ENCODE measurements around the gene SNRNP25.

SNRNP25 gene

DNA sequence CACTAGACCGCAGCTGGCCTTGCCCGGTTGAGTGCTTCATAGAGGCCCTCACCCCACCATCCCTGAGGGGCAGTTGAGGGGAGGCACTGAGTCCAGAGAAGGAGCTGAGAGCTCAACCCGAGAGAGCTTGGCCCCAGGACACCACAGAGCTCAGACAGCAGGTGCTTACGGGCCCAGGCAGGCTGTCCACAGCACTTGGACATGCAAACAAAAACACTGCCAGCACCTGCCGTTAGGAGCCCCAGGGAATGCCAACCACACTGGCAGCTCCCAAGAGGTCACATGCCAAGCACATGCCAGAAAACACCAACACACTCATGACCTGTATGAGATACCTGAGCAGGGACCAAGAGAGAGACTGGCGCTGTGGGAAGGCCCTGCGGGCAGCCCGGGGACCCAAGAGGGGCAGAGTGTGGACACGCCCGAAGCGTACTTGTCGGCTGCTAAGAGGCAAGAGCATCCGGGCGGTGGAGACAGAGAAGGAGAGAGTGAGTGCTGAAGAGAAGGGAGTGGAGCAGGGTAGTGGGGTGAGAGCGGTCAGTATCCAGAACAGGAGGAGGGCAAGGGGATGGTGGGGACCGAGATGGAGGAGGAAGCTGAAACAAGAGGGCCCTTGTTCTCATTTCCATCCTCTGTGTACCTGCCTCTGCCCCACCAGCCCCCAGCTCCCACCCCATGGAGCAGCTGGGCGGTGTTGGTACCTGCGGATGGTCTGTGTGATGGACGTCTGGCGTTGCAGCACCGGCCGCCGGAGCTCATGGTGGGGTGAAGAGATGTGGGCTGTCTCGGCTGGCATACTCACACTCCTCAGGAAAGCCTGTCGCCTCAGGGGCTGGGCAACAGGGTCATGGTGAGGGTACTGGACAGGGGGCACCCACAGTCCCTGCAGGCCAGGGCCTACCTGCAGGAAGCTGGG is 10.6 kb downstream of the SNRNP25 start:
- H3K4me3 ChIP-seq (ENCODE audit: low read depth, low read length, poor library complexity, severe bottlenecking), result no peak overlapping the region
- no peak overlapping the region for H2AFZ ChIP-seq (ENCODE audit: low read length)
- H4K20me1 ChIP-seq (ENCODE audit: insufficient read depth, low read length), result no peaks in the 10 kb centered on the region
- H3F3A ChIP-seq (ENCODE audit: insufficient read depth, low read length), result no peaks in the 10 kb centered on the region
- no peaks in the 10 kb centered on the region for H3K79me2 ChIP-seq (ENCODE audit: insufficient read depth, low read length)
- peaks cover 19% of the 10 kb centered on the region for H3K27me3 ChIP-seq (ENCODE audit: insufficient read depth, low read length)
- H3K36me3 ChIP-seq (ENCODE audit: insufficient read depth, low read length), result no peaks in the 10 kb centered on the region
- H3K27ac ChIP-seq (ENCODE audit: low read depth, low read length, poor library complexity, severe bottlenecking), result no peak overlapping the region
- H3K4me1 ChIP-seq (ENCODE audit: insufficient read depth, low read length, severe bottlenecking), result no peaks in the 10 kb centered on the region
- H3K4me2 ChIP-seq (ENCODE audit: low read length), result no peak overlapping the region
- no peaks in the 10 kb centered on the region for H3K9me2 ChIP-seq (ENCODE audit: low read depth, low read length)
- H3K9me3 ChIP-seq (ENCODE audit: low read length), result no peaks in the 10 kb centered on the region
- no peak for TF ChIP-seq EZH2 (IDR thresholded peaks at IDR 0.05; ENCODE audit: borderline replicate concordance, low read length)
- TF ChIP-seq, protein P1, sequence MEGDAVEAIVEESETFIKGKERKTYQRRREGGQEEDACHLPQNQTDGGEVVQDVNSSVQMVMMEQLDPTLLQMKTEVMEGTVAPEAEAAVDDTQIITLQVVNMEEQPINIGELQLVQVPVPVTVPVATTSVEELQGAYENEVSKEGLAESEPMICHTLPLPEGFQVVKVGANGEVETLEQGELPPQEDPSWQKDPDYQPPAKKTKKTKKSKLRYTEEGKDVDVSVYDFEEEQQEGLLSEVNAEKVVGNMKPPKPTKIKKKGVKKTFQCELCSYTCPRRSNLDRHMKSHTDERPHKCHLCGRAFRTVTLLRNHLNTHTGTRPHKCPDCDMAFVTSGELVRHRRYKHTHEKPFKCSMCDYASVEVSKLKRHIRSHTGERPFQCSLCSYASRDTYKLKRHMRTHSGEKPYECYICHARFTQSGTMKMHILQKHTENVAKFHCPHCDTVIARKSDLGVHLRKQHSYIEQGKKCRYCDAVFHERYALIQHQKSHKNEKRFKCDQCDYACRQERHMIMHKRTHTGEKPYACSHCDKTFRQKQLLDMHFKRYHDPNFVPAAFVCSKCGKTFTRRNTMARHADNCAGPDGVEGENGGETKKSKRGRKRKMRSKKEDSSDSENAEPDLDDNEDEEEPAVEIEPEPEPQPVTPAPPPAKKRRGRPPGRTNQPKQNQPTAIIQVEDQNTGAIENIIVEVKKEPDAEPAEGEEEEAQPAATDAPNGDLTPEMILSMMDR (IDR thresholded peaks at IDR 0.05; ENCODE audit: low read length), result no peak
- H3K9ac ChIP-seq (ENCODE audit: low read length), result no peak overlapping the region

DNA sequence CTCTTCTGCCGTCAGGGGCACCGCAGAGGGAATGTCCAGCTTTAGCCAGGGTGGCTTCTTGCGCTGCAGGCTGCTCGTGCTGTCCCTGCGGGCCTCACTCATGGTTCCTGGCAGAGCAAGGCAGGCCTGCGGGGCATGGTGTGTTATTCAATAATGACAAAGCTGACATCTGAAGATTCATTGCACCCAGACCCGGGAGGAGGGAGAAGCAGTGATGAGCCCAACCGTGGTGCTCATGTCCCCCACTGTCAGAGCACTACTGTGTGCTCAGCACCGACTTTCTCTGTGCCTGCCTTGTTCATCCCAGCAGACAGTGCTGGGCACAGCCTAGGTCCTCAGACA is 11.3 kb downstream of the SNRNP25 start:
- Histone ChIP-seq H3K36me3 (ENCODE audit: insufficient read depth, low read length) (no peaks in the 10 kb centered on the region), H3F3A (ENCODE audit: insufficient read depth, low read length) (no peaks in the 10 kb centered on the region), H4K20me1 (ENCODE audit: insufficient read depth, low read length) (no peaks in the 10 kb centered on the region), H3K4me1 (ENCODE audit: insufficient read depth, low read length, severe bottlenecking) (no peaks in the 10 kb centered on the region), H3K79me2 (ENCODE audit: insufficient read depth, low read length) (no peaks in the 10 kb centered on the region), H3K4me3 (ENCODE audit: low read depth, low read length, poor library complexity, severe bottlenecking) (no peak overlapping the region), H3K27me3 (ENCODE audit: insufficient read depth, low read length) (peaks cover 19% of the 10 kb centered on the region), H3K9ac (ENCODE audit: low read length) (no peak overlapping the region), H3K9me3 (ENCODE audit: low read length) (no peaks in the 10 kb centered on the region), H2AFZ (ENCODE audit: low read length) (no peak overlapping the region), H3K9me2 (ENCODE audit: low read depth, low read length) (no peaks in the 10 kb centered on the region), H3K4me2 (ENCODE audit: low read length) (no peak overlapping the region), H3K27ac (ENCODE audit: low read depth, low read length, poor library complexity, severe bottlenecking) (no peak overlapping the region)
- TF ChIP-seq, protein P1 (IDR thresholded peaks at IDR 0.05; ENCODE audit: low read length), result no peak
- no peak for TF ChIP-seq EZH2 (IDR thresholded peaks at IDR 0.05; ENCODE audit: borderline replicate concordance, low read length)

DNA sequence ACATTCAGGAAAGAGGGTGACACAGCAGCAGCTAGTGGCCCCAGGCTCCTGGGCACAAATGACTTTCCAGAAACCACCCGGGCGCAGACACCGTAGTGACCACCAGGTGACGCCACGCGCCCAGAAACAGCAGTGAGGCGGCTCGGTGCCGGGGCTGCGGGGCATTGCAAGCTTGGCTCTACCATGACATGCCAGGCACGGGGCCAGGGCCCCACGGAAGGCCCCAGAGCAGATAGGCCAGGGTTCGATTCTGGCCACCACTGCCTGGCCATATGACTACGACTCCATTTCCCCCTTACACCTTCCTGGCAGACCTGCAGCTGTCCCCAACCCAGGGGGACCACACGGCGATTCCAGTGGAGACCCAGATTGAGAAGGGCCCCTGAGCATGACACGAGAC is 12.1 kb downstream of the SNRNP25 start:
- H3F3A ChIP-seq (ENCODE audit: insufficient read depth, low read length), result no peaks in the 10 kb centered on the region

More for the DNA sequence above, 12.1 kb downstream of the SNRNP25 start:
- TF ChIP-seq, protein P1 (IDR thresholded peaks at IDR 0.05; ENCODE audit: low read length), result peak; percentile 94
- TF ChIP-seq EZH2 (IDR thresholded peaks at IDR 0.05; ENCODE audit: borderline replicate concordance, low read length), result no peak
- no peak overlapping the region for H3K9ac ChIP-seq (ENCODE audit: low read length)
- peaks cover 19% of the 10 kb centered on the region for H3K27me3 ChIP-seq (ENCODE audit: insufficient read depth, low read length)
- no peaks in the 10 kb centered on the region for H3K9me3 ChIP-seq (ENCODE audit: low read length)
- no peak overlapping the region for H3K4me3 ChIP-seq (ENCODE audit: low read depth, low read length, poor library complexity, severe bottlenecking)
- H3K79me2 ChIP-seq (ENCODE audit: insufficient read depth, low read length), result no peaks in the 10 kb centered on the region
- no peaks in the 10 kb centered on the region for H3K36me3 ChIP-seq (ENCODE audit: insufficient read depth, low read length)
- H3K4me1 ChIP-seq (ENCODE audit: insufficient read depth, low read length, severe bottlenecking), result no peaks in the 10 kb centered on the region
- H3K27ac ChIP-seq (ENCODE audit: low read depth, low read length, poor library complexity, severe bottlenecking), result no peak overlapping the region
- no peaks in the 10 kb centered on the region for H3K9me2 ChIP-seq (ENCODE audit: low read depth, low read length)
- H3K4me2 ChIP-seq (ENCODE audit: low read length), result no peak overlapping the region
- no peak overlapping the region for H2AFZ ChIP-seq (ENCODE audit: low read length)
- H4K20me1 ChIP-seq (ENCODE audit: insufficient read depth, low read length), result no peaks in the 10 kb centered on the region
